ENCODE data around the gene SEPHS1. TPM values are rescaled to one million over a fixed set of nuclear protein-coding genes. Genes with fewer than 3 reads are reported as not detected.
"Not testable (repeated sequence)": the region's sequence is repeated elsewhere in the genome, so short reads cannot be mapped to it uniquely, and the experiment has no call there.

The SEPHS1 gene
- total RNA-seq, 1 experiment from 2014 or later: 62.0 TPM

DNA sequence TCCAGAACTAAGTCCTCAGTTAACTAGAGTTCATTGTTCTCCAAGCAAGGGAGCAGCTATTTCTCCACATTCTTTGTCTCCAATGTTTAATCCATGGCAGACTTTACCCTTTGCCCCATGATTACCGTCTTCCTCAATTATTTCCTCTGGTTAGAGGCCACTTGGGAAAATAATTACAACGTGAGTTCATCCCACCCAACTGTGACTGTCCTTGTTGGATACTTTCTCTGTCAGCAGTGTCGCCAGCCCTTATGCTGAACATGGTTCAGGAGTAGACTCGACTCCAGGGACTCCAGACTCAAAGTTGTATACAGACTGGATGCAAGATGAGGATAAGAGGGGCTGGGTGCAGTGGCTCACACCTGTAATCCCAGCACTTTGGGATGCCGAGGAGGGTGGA is 17.1 kb upstream of the SEPHS1 start:
- no peak for DNase-seq (ENCODE audit: extremely low read depth, low read depth)

DNA sequence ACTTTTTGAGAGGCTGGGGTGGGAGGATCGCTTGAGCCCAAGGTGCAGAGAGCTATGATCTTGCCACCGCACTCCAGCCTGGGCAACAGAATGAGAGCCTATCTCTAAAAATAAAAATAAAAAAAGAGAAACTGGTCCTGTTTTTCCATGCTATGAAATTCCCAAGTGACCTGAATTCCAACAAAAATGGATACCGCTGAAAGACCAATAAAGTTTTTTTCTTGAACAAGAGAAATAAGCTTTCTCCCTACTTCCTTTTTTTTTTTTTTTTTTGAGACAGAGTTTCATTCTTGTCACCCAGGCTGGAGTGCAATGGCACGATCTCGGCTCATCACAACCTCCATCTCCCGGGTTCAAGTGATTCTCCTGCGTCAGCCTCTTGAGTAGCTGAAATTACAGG is 12.5 kb upstream of the SEPHS1 start:
- DNase-seq (ENCODE audit: extremely low read depth, low read depth): no peak

DNA sequence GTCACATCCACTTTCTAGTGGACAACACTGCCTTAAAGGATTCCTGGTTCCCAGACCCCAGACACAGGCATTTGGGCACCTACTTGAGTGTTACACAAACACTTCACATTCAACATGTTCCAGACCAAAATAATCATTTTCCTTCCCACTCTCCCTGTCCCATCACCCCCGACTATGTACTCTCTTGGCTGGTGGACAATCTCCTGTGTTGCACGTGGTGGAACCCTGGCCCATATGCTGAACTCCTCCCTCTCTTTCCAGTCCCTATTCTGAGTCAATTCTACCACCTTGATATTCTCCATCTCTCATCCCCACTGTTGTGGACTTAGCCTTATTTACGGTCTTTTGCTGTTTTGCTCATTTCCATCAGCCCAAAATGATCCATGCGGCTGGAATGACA is 8.3 kb upstream of the SEPHS1 start:
- no peak for DNase-seq (ENCODE audit: extremely low read depth, low read depth)

DNA sequence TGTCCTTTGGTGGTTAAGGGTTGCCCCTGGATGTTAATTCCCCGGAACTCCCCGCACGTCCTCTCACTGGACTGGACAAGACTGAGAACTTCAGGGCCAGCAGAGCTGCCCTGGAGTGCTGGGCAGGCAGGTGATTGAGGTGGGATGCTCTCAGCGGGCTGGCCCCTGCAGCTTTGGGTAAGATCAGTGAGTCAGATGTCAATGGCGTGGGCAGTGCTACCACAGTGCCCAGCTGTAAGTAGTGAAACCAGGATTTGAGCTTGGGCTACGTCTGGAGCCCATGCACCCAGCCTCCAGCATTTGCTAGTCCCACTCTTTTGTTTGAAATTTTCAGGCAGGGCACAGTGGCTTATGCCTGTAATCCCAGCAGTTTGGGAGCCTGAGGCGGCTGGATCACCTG is 6.7 kb upstream of the SEPHS1 start:
- no peak for DNase-seq (ENCODE audit: extremely low read depth, low read depth)

DNA sequence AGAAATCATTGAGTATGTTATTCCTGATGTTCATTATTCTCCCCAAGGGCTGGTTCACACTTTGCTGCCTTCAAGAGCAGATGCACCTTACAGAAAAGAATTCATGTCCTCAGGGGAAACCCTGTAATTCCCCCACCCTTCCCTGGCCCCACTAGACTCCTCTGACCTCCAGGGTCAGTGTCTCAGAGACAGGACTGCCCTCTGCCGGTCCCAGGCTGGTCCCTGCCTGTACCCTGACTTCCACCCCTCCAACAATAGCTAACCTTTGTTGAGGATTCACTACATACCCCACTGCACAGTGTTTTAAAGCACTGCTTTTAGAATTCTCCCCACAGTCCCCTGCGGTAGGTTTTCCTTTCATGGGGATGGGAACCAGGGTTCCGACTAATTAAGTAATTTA is 4.4 kb upstream of the SEPHS1 start:
- DNase-seq (ENCODE audit: extremely low read depth, low read depth): no peak

DNA sequence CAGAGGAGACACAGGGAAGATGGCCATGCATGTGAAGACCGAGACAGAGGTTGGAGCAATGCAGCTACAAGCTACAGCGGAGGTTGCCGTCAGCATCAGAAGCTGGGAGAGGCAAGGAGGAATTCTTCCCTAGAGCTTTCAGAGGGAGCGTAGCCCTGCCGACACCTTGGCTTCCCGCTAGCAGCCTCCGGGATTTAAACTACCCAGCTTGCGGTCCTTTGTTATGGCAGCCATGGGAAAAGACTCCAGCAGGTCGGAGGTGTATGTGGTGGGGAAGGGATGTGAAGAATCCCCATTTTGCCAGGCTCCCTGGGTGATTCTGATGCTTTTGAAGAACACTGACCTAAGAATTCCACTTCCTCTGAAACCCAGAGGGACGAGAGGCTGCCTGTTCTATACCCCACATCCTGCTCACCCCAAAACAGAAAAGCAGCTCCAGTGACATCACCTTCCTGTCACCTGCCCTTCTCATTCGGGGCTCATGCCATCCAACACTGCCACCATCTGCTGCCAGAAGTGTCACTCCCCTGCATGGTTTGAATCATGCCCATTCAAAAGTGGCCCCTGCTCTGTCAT is 3.3 kb upstream of the SEPHS1 start:
- DNase-seq (ENCODE audit: extremely low read depth, low read depth): no peak

DNA sequence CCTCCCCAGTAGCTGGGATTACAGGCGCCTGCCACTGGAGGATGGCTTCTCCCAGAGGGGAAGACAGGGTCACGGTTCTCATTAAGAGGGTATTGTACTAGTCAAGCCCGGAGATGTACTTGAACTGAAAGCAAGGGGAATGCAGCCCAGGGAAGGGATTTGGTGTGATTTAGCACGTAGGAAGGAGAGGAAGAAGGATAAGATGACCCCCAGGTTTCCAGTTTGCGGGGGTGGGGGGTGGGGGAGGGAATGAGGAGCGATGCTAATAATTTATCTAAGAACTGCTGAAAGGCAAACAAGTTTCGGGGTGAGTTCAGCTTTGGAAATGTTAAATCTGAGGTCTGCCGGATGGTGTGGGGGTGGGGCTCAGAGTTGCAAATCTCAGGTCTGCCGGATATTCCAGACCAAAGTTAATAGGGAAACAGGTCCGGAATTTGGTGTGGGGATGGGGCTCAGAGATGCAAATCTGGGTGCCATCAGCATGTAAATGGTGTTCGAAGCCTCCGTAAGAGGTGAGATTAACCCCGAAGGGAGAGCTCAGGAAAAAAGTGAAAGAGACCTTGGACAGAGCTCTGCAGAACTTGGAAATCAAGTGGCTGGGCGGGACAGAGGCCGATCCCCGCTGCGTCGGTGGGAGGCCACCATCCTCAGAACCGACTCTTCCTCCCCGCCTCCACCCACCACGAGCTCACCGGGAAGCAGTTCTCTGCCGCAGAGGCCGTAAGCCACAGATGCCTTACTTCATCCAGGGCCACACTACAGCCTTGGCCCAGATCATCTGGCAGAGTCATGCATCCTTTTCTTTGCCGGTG is 1.6 kb upstream of the SEPHS1 start:
- no peak for DNase-seq (ENCODE audit: extremely low read depth, low read depth)

DNA sequence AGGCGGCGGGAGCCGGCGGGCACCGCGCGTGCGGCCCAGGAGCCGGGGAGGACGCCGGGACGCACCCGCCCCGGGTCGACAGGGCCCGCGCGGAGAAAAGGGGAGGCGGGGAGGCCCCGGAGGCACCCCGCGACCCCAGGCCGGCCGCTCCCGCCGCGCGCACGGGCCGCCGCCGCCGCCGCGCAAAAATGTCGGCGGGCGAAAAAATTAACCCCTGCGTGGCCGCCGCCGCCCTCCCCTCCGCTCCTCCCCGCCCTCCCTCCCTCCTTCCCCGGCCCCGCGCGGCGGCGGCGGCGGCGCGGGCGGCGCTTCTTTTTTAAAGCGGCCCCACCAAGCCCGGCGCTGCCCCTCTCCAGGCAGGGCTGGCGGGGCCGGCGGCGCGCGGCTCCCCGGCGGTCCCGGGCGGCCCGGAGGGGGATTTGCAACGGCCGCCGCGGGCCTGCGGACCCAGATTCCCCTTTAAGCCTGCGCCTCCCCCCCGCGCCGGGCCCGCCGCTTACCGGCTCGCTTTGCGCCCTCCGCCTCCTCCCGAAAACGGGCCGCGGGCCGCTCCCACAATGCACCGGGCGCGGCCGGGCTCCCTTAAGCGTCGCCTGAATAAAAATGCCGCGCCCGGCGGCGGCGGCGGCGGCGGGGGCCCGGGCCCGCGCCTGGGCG is 465 bp downstream of the SEPHS1 start:
- DNase-seq (ENCODE audit: extremely low read depth, low read depth): peak; percentile 59

DNA sequence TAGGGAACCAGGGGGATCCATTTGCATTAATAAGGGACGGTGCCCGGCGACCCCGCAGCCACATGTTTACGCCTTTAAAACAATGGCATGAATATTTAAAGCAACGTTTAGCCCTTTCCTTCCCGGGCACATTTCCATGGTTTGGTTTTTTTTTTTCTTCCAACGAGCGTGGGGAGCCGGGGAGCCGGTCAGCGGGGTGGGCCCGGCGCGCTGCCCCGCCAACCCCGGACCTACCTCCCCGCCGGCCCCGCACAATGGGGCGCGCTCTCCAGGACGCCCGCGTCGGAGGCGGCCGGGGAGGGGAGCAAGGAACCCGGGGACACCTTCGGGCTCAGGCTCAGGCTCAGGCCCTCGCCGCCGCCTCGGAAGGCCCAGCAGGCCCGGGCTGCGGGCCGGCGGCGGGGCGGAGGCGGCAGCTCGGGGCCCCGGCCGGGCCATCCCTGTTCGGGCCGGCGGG is 1.0 kb downstream of the SEPHS1 start:
- no peak for DNase-seq (ENCODE audit: extremely low read depth, low read depth)

DNA sequence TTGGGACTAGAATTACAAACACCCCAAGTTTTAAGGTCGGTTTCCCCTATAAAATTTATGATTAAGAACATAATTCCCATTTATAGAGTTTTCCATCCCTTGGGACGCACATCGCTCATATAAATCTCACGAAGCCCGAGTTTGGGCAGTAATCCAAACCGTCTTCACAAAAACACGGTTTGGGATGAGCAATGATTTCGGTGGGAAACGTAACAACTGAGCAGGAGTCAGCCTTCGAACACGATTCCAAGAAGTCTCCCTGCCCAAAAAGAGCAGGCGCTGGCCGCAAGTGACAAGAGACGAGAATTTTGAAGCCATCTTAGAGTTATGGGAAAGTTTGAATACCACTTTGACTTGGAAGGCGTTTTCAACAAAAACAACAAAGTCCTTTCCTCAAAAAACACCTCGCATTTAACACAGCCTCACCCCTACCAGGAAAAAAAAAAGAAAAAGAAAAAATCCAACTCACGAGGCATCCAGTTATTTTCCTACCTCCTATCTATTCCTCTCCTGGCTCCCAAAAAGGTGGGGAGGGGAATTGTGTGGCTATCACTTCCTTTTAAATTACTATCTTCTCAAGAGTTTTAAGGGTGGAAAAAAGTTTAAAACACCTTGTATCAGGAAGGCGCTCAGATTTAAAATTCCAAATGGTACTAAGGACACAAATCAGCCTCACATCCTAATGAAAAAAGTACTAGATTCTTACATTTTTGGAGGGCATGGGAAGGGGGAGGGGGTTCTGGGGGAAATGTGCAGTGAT is 1.6 kb downstream of the SEPHS1 start:
- no peak for DNase-seq (ENCODE audit: extremely low read depth, low read depth)

DNA sequence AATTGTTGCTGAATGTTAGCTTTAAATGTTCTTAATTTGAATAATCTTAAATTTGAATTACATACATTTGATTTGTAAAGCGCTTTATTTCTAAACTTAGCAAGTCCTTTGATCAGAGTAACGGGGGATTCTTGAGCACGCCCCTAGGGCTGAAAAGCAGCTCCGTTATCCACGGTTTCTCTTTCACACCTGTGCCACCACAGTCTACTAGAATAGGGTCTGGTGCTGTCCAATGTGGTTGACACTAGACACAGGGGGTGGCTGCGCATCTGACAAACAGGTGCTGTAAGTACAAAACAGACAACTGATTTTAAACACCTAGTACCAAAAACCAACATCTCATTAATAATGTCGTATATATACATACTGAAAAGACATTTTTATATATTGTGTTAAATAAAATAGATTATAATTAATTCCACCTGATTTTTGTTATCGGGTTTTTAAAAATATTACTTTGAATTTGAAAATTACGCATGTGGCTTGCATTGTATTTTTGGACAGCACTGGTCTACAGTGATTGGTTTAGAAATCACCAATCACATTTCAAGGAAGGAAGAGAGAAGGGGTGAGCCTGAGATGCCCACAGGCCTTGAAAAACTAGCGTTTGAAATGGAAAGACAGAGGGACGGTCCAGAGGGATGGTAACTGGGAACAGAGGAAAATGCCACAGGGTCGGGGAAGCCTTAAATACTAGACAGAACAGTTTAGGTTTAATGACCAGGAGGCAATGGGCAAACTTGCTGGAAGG is 7.3 kb downstream of the SEPHS1 start:
- no peak for DNase-seq (ENCODE audit: extremely low read depth, low read depth)

DNA sequence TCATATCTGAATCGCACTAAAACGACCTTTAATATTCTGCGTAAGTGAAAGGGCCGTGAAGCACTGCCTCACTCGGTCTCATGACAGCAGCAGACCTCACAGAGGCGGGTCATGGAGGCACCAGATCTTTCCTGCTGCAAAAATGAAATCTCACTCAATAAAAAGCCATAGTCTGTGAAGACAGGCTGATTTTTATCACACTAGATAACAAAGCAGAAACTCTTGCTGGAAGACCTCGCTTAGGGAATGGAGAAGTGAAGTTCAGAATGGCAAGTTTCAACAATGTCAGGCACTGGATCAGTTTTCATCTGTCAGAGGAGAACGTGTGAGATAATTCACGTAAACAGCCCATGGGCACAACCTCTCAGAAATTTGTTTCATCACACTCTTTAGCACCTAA is 8.0 kb downstream of the SEPHS1 start:
- DNase-seq (ENCODE audit: extremely low read depth, low read depth): no peak

DNA sequence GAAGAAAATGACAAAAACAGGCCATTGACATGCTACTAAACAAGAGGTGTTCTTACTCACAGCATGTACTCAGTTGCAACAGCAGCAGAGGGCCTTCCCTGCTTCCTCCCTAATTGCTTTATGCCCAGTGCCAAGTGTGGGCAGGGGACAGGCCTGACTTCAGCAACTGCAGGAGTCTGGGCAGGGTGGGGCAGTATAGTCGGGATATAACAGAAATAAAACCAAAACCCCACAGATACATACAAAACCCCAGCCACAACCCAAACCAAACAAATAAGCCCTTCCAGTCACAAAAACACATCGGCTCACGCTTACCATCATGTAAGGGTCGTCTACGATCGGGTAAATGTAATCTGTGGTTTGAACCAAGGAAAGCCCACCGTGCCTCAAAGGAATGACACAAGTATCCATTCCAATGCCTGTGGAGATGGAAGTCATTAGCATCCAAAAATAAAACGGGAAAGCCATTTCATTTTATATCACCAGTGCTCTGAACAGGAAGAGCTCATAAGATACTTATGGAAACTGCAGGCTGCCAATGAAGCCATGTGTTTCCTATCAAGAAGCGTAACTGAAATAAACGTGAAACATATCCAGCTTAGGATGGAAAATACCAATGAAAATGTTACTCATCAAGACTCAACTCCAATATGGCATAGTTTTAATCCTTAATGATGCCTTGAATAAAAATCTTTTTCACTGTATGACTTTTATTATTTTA is 9.5 kb downstream of the SEPHS1 start:
- no peak for DNase-seq (ENCODE audit: extremely low read depth, low read depth)

DNA sequence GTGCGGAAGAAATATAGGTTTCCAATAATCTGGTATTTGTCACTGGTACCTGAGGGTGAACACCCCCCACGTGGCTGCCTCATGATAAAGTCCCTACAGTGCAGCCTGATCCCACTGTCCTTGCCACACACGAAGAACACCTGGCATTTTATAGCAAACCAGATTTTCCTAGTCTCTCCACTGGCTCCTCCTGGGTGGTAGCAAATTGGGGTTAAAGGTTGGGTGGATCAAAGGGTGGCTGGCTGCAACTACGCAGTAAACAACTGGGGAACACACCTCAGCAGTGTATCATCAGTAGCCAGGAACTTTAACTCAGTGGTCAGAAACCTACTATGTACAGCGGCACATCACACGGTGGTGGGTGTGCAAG is 10.3 kb downstream of the SEPHS1 start:
- DNase-seq (ENCODE audit: extremely low read depth, low read depth): no peak

DNA sequence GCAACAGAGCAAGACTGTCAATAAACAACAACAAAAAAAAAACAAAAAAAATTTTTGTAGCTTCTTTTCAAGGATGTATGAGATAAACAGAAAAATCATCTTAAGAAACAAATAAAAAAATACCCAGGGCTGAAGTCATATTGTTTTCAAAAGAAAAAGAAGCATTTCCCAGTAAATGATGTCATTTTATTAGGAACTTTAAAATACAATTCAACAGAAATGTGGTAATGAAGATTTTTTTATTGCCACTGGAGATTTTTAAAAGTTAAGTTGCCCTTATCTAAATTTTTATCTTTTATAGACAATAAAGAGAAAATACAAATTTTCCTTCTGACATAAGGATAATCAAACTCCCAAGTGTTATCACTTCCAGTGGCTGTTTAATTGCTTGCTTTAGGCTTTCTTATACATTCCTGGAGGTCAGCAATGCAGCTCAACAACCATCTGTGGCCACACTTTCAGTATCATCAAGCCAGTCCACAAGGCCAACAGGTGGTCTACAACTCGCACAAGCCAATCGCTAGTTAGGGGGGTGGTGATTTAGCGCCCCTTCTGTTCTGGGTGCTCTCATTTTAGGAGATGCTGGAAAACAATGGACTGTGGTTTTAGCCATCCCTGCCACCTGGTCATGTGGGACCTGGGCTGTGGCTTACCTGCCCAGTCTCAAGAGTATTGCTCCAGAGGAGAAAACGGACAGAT is 10.8 kb downstream of the SEPHS1 start:
- no peak for DNase-seq (ENCODE audit: extremely low read depth, low read depth)

DNA sequence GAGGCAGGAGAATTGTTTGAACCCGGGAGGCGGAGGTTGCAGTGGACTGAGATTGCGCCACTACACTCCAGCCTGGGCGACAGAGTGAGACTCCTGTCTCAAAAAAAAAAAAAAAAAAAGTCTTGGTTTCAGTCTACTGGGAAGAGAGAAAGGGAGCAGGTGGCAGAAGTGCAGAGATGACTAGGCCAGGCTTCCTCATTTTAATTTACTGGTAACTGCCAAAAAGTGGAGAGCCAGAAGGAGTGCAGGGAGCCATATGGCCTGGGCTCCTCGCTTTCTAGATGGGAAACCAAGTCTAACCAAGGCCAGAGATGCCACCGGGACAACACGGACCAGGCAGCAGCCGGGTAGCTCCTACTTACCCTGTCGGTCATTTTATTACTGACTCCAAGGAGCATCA is 12.2 kb downstream of the SEPHS1 start:
- no peak for DNase-seq (ENCODE audit: extremely low read depth, low read depth)

DNA sequence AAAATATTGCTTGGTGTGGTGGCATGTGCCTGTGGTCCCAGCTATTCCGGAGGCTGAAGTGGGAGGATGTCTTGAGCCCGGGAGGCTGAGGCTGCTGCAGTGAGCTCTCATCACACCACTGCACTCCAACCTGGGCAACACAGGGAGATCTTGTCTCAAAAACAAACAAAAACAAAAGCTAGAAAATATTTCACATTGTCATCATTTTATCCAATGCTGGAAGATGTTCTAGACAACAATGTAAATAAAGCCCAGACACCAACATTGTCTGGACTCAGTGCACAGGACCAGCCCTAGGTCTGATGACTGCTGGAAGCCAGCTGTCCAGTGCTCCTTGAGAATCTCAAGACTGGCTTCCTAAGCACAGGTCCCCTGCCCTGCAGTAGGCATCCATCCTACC is 13.5 kb downstream of the SEPHS1 start:
- DNase-seq (ENCODE audit: extremely low read depth, low read depth): no peak

DNA sequence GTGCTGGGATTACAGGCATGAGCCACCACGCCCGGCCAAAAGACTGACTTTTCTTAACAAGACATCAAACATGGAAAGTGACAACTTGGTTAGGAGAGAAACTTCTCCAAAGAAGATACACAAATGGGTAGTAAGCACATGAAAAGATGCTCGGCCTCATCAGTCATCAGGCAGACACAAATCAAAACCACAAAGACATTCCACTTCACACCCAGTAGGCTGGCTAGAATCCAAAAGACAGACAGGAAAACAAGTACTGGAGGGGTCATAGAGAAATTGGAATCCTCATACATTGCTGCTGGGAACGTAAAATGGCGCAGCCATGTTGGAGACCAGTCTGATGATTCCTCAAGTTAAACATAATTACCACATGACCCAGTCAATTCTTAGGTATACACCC is 16.4 kb downstream of the SEPHS1 start:
- DNase-seq (ENCODE audit: extremely low read depth, low read depth): no peak

DNA sequence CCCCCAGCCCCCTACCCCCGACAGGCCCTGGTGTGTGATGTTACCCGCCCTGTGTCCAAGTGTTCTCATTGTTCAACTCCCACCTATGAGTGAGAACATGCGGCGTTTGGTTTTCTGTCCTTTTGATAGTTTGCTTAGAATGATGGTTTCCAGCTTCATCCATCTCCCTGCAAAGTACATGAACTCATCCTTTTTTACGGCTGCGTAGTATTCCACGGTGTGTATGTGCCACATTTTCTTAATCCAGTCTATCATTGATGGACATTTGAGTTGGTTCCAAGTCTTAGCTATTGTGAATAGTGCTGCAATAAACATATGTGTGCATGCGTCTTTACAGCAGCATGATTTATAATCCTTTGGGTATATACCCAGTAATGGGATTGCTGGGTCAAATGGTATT is 17.1 kb downstream of the SEPHS1 start:
- not testable (repeated sequence) for DNase-seq (ENCODE audit: extremely low read depth, low read depth)

Data from NCI-H460 (cell line).